Stimulated activated CD4-positive, alpha-beta T cell treated with anti-CD3 and anti-CD28 coated beads, Interleukin-15, amount 100 ng/mL, for 24 hours (primary cell): ENCODE data around the gene CTNNBL1.

Experiments used
- DNase-seq: peaks from one replicate; pipeline ENCODE4 v3.0.0-alpha.2; 2020

The CTNNBL1 gene

GRCh38 chr20:37863289-37863688 is 169.5 kb downstream of the CTNNBL1 start:
- DNase-seq: no peak

GRCh38 chr20:37864298-37864697 is 170.5 kb downstream of the CTNNBL1 start:
- DNase-seq: no peak

- DNase-seq: no peak
These were observed 172.2 kb downstream of the CTNNBL1 start for GRCh38 chr20:37866051-37866450.

GRCh38 chr20:37867289-37868195 is 173.7 kb downstream of the CTNNBL1 start:
- no peak for DNase-seq

GRCh38 chr20:37868851-37869333 is 175.1 kb downstream of the CTNNBL1 start:
- no peak for DNase-seq

GRCh38 chr20:37869334-37869861 is 175.6 kb downstream of the CTNNBL1 start:
- no peak for DNase-seq

- no peak for DNase-seq
These were observed 176.5 kb downstream of the CTNNBL1 start for GRCh38 chr20:37870294-37870693.

- no peak for DNase-seq
These were observed 177.9 kb downstream of the CTNNBL1 start for GRCh38 chr20:37871751-37872150.

GRCh38 chr20:37872161-37872560 is 178.3 kb downstream of the CTNNBL1 start:
- DNase-seq: no peak

- no peak for DNase-seq
These were observed 180.1 kb downstream of the CTNNBL1 start for GRCh38 chr20:37873884-37874283.

- no peak for DNase-seq
These were observed 181.8 kb downstream of the CTNNBL1 start for GRCh38 chr20:37875460-37876175.

GRCh38 chr20:37876863-37877262 is 183.0 kb downstream of the CTNNBL1 start:
- no peak for DNase-seq

- DNase-seq: no peak
These were observed 184.3 kb downstream of the CTNNBL1 start for GRCh38 chr20:37877832-37878772.

GRCh38 chr20:37878835-37879599 is 185.2 kb downstream of the CTNNBL1 start:
- DNase-seq: no peak

- DNase-seq: no peak
These were observed 186.0 kb downstream of the CTNNBL1 start for GRCh38 chr20:37879843-37880242.

- DNase-seq: no peak
These were observed 187.1 kb downstream of the CTNNBL1 start for GRCh38 chr20:37880726-37881591.

GRCh38 chr20:37881601-37882343 is 187.9 kb downstream of the CTNNBL1 start:
- DNase-seq: no peak

- no peak for DNase-seq
These were observed 189.3 kb downstream of the CTNNBL1 start for GRCh38 chr20:37882961-37883712.

GRCh38 chr20:37885042-37885441 is 191.2 kb downstream of the CTNNBL1 start:
- DNase-seq: no peak
